Lung (tissue), 12 donors: ENCODE measurements around the gene MIER3. TPM values are rescaled to one million over a fixed set of nuclear protein-coding genes. Genes with fewer than 3 reads are reported as not detected.

Source experiments
- ATAC-seq: fragments of 200-7000 bp; cut with Tn5 transposase; one replicate; pipeline ENCODE4 v1.9.1; 2020; ENCODE audit warnings: moderate number of reproducible peaks; ENCODE audit not compliant: insufficient read depth, low FRiP score
- DNase-seq, 3 donors: peaks; one replicate each; pipeline ENCODE4 v3.0.0-alpha.2; 2013 to 2017
- H3K27ac ChIP-seq, 2 donors: one replicate each; pipeline ENCODE4 v1.5.1; 2013; ENCODE audit warnings: mild to moderate bottlenecking in 2 of 2, moderate library complexity in 2 of 2, control low read depth in 1 of 2, inconsistent platforms in 1 of 2, low read depth in 1 of 2, low read length in 1 of 2
- H3K27me3 ChIP-seq, 3 donors: one replicate each; pipeline ENCODE4 v1.5.1; 2013; ENCODE audit warnings: low read length in 2 of 3; ENCODE audit not compliant: control insufficient read depth in 3 of 3, insufficient read depth in 3 of 3
- H3K36me3 ChIP-seq, 4 donors: one replicate each; pipeline ENCODE4 v1.5.1; 2013; ENCODE audit warnings: low read length in 4 of 4, mild to moderate bottlenecking in 1 of 4, moderate library complexity in 1 of 4; ENCODE audit not compliant: control insufficient read depth in 4 of 4, insufficient read depth in 4 of 4
- H3K4me1 ChIP-seq, 5 donors: one replicate each; pipeline ENCODE4 v1.5.1; 2013; ENCODE audit warnings: low read length in 5 of 5, mild to moderate bottlenecking in 2 of 5, moderate library complexity in 1 of 5; ENCODE audit not compliant: control insufficient read depth in 5 of 5, insufficient read depth in 5 of 5
- H3K4me3 ChIP-seq: one replicate; pipeline ENCODE4 v1.5.1; 2013; ENCODE audit warnings: mild to moderate bottlenecking, control low read depth, moderate library complexity
- H3K9ac ChIP-seq, 2 donors: one replicate each; pipeline ENCODE4 v1.5.1; 2013; ENCODE audit warnings: low read length in 2 of 2, control low read depth in 1 of 2; ENCODE audit not compliant: insufficient read depth in 1 of 2
- H3K9me3 ChIP-seq, 4 donors: one replicate each; pipeline ENCODE4 v1.5.1; 2013; ENCODE audit warnings: low read length in 3 of 4, mild to moderate bottlenecking in 1 of 4, moderate library complexity in 1 of 4; ENCODE audit not compliant: control insufficient read depth in 4 of 4, insufficient read depth in 3 of 4
- WGBS, 2 donors: extraction: QIAGEN DNeasy Blood & Tissue Kit; methylation state at CpG; one replicate each; pipeline ENCODE4 v1.1.7; 2013; 5-methylcytosine and 5-hydroxymethylcytosine counted together
- polyA plus RNA-seq, 2 donors: library from polyadenylated mRNA; stranded (reverse); fragments of 200-250 nt; gene quantifications; one replicate each; pipeline ENCODE4 v1.2.1, GENCODE V29; 2013
- total RNA-seq, 2 donors: library from RNA; depleted of rRNA in 1 of 2; stranded (reverse); fragments of >200 nt in 1 of 2; gene quantifications; one replicate each; pipeline ENCODE4 v1.2.1, GENCODE V29; 2014 to 2021
- TF ChIP-seq, protein P1 (sequence below): IDR thresholded peaks from 2 replicates; pipeline ENCODE4 v1.5.1; 2012; ENCODE audit warnings: mild to moderate bottlenecking; ENCODE audit errors: control extremely low read depth, extremely low read depth
- donor health status: control.
- donor health status: control.
- donor health status: Bipolar disorder and iron deficiency.
- donor health status: healthy.
- donor health status: DM: yes; HTN: yes; CAD: no.

The MIER3 gene
- total and polyA plus RNA-seq, 4 donors = 4.9 to 26.7 (median 10.6) TPM

DNA sequence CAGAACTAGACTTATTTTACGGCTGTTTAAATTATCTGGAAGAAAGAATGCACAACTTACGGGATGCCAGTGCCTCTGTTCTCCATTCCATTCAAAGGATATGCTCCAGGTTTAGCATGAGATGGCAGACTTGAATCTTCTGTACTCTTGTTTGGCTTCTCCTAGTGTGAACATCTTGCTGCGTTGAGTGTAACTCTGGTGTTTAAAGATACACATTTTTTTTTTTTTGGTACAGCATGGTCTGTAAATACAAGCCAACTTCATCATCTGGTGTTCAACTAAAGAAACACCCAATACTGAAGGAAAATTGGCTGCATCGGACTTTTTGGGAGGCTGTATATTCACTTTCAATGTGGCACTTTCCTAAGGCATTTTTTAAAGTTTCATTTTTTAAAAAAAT lies 7.4 kb upstream of the MIER3 start:
- TF ChIP-seq, protein P1, sequence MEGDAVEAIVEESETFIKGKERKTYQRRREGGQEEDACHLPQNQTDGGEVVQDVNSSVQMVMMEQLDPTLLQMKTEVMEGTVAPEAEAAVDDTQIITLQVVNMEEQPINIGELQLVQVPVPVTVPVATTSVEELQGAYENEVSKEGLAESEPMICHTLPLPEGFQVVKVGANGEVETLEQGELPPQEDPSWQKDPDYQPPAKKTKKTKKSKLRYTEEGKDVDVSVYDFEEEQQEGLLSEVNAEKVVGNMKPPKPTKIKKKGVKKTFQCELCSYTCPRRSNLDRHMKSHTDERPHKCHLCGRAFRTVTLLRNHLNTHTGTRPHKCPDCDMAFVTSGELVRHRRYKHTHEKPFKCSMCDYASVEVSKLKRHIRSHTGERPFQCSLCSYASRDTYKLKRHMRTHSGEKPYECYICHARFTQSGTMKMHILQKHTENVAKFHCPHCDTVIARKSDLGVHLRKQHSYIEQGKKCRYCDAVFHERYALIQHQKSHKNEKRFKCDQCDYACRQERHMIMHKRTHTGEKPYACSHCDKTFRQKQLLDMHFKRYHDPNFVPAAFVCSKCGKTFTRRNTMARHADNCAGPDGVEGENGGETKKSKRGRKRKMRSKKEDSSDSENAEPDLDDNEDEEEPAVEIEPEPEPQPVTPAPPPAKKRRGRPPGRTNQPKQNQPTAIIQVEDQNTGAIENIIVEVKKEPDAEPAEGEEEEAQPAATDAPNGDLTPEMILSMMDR = no peak
- Histone ChIP-seq H3K4me1 (no peaks in the 10 kb centered on the region), H3K9me3 (no peaks in the 10 kb centered on the region), H3K4me3 (no peak overlapping the region), H3K27ac (no peak overlapping the region), H3K9ac (no peak overlapping the region), H3K36me3 (no peaks in the 10 kb centered on the region), H3K27me3 (peaks cover 0 to 5% (median 3%) of the 10 kb centered on the region in 3 donors)
- WGBS, 2 donors = 85 to 88% methylated on average over 4 of the region's 4 CpGs
- ATAC-seq (no peak), DNase-seq (no peak)

DNA sequence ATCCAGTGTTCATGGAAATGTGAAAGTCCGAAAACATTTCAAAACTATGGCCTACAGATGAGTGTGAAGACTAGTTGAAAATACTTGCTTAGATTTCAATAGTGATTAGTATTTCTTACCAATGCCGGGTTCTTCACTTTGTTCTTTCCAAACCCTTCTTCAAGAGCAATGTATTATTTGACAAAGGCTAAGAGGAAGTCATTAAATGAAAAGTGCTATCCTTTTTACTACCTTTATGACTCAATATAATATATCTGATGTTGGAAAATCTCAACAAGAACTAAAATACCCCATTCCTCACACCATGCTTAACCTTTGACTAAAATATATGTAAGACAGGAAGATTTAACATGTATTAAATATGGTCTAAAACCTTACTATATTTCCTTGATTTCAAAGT lies 6.7 kb upstream of the MIER3 start:
- Histone ChIP-seq H3K27me3 (peaks cover 0 to 7% (median 3%) of the 10 kb centered on the region in 3 donors), H3K9ac (no peak overlapping the region), H3K4me1 (no peaks in the 10 kb centered on the region), H3K4me3 (no peak overlapping the region), H3K27ac (no peak overlapping the region), H3K36me3 (no peaks in the 10 kb centered on the region), H3K9me3 (no peaks in the 10 kb centered on the region)
- ATAC-seq (no peak), DNase-seq (no peak)
- TF ChIP-seq, protein P1 = no peak
- 93% methylated on average over 2 of the region's 2 CpGs for WGBS, 2 donors

DNA sequence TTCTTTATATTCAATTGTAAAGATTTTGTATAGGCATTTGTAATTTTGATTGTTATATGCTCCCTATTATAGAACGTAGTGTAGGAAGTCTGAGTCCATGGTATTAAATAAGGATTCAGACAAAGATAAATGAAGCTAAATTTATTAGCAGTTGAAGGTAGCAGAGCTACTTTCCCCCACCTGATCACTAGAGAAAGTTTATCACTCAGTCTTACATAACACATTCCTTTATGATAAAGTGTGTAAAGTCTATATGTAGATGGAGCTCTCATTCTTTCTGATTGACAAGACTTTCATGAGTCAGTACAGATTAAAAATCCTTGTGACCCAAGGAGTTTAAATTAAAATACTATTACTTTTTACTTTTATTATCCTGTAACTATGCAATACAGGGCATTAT lies 2.3 kb upstream of the MIER3 start:
- Histone ChIP-seq H3K4me1 (peaks cover 0 to 14% (median 7%) of the 10 kb centered on the region in 5 donors), H3K27me3 (peaks cover 0 to 7% (median 3%) of the 10 kb centered on the region in 3 donors), H3K9me3 (no peaks in the 10 kb centered on the region), H3K9ac (no peak overlapping the region), H3K36me3 (no peaks in the 10 kb centered on the region), H3K27ac (no peak overlapping the region), H3K4me3 (no peak overlapping the region)
- 97 to 98% methylated on average over 1 of the region's 1 CpG for WGBS, 2 donors
- ATAC-seq (no peak), DNase-seq (no peak)
- TF ChIP-seq, protein P1 = no peak
